ENCODE measurements around the gene TFDP1.

GRCh38 chr13:113577881-113578435 lies 6.6 kb upstream of the TFDP1 start:
- TF ChIP-seq POLR2A (IDR thresholded peaks at IDR 0.05) (no peak), CTCF (IDR thresholded peaks at IDR 0.05) (no peak)
